Measurements from ENCODE around the gene CCDC187. TPM values are rescaled to one million over a fixed set of nuclear protein-coding genes. Genes with fewer than 3 reads are reported as not detected.

Gene CCDC187
- total RNA-seq, 2 experiments from 2014 or later: 0.07 TPM; not detected in 1

- peaks cover 5% of the 10 kb centered on the region for H3K4me1 Mint-ChIP-seq (ENCODE audit: low read depth)
- ATAC-seq (peak; percentile 71), DNase-seq (peak; percentile 61)
- peaks cover 2% of the 10 kb centered on the region for H3K27me3 Mint-ChIP-seq
- H3K36me3 Mint-ChIP-seq (ENCODE audit: low read depth): peaks cover 6% of the 10 kb centered on the region
- TF ChIP-seq, protein P1, sequence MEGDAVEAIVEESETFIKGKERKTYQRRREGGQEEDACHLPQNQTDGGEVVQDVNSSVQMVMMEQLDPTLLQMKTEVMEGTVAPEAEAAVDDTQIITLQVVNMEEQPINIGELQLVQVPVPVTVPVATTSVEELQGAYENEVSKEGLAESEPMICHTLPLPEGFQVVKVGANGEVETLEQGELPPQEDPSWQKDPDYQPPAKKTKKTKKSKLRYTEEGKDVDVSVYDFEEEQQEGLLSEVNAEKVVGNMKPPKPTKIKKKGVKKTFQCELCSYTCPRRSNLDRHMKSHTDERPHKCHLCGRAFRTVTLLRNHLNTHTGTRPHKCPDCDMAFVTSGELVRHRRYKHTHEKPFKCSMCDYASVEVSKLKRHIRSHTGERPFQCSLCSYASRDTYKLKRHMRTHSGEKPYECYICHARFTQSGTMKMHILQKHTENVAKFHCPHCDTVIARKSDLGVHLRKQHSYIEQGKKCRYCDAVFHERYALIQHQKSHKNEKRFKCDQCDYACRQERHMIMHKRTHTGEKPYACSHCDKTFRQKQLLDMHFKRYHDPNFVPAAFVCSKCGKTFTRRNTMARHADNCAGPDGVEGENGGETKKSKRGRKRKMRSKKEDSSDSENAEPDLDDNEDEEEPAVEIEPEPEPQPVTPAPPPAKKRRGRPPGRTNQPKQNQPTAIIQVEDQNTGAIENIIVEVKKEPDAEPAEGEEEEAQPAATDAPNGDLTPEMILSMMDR (IDR thresholded peaks at IDR 0.05): peak; percentile 62
- H3K4me3 Mint-ChIP-seq: no peak overlapping the region
- peaks cover 21% of the 10 kb centered on the region for H3K9me3 Mint-ChIP-seq
- ChIA-PET CTCF (interaction anchor here (0.7 to 2.8 kb wide), 11 partner anchors 11 to 139 kb away, joined by 3 to 14 read pairs (median 4); partner anchors contain the start of genes DNLZ, GPSM1 and SNAPC4), POLR2A (interaction anchor here (0.7 to 0.8 kb wide), 2 partner anchors 88 to 402 kb away, joined by 3 to 4 read pairs; no protein-coding TSS in a partner anchor)
- intact Hi-C loops (cut with micrococcal nuclease): loop anchor here (10.0 kb wide), 1 partner anchor 92 kb away; the partner anchor contains the start of gene SNAPC4
- no peak overlapping the region for H3K27ac Mint-ChIP-seq
Measured at GRCh38 chr9:136312436-136312835, 8.5 kb upstream of the CCDC187 start.

- Mint-ChIP-seq H3K27ac (no peak overlapping the region), H3K27me3 (peaks cover 2% of the 10 kb centered on the region), H3K9me3 (peaks cover 21% of the 10 kb centered on the region), H3K4me1 (ENCODE audit: low read depth) (peaks cover 5% of the 10 kb centered on the region), H3K36me3 (ENCODE audit: low read depth) (peaks cover 6% of the 10 kb centered on the region), H3K4me3 (no peak overlapping the region)
- ATAC-seq: no peak
- ChIA-PET POLR2A (interaction anchor here (0.6 to 0.7 kb wide), 2 partner anchors 87 to 89 kb away, joined by 3 to 4 read pairs; no protein-coding TSS in a partner anchor), CTCF (interaction anchor here (0.9 to 2.8 kb wide), 6 partner anchors 11 to 139 kb away, joined by 3 to 14 read pairs (median 4); partner anchors contain the start of gene DNLZ)
- intact Hi-C loops (cut with micrococcal nuclease): loop anchor here (10.0 kb wide), 1 partner anchor 93 kb away; the partner anchor contains the start of gene SNAPC4
- TF ChIP-seq, protein P1 (IDR thresholded peaks at IDR 0.05): no peak
- no peak for DNase-seq
Measured at GRCh38 chr9:136312009-136312375, 8.1 kb upstream of the CCDC187 start.

DNA sequence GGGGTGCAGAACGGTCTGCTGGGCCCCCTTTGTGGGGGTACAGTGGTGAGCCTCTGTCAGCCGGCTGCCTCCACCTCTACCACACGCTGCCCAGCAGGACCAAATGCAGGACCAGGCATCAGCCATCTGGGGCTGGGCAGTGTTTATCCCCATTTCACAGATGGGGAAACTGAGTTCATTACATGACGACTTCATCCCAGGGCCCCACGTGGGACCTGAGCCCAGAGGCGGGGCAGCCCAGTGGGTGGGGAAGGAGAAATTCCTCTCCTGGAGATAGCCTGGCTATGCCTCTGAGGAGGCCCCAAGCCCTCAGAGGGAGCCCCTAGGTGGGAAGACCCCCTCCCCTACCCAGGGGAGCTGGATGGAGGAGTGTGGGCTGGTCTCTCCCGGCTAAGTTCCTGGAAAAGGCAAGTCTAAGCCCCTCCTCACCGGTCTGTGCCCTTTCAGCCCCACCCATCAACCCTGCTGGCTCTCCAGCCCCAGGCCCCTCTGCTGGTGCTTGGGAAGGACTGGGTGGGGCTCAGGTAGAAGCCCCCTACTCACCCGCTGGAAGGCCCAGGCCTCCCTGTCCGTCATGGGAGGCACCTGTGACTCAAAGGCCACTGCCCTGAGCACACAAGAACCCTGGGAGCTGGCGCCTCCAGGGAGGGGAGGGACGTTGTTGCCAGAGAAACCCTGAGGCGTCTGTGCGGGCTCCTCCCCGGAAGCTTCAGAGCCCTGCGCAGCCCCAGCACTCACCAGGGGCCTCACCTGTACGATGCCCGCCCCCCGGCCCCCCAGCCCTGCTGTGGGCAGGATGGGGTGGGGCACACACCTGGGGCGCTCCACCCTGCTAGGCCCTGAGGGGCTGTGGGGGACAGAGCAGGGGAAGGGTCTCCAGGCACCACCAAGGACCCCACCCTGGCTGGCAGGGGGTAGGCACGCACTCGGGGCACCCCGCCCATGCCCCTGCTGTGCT, 7.4 kb upstream of the CCDC187 start:
- intact Hi-C loops (cut with micrococcal nuclease): loop anchor here (10.0 kb wide), 1 partner anchor 93 kb away; the partner anchor contains the start of gene SNAPC4
- ChIA-PET CTCF (interaction anchor here (0.9 to 2.8 kb wide), 5 partner anchors 12 to 138 kb away, joined by 3 to 14 read pairs (median 5); partner anchors contain the start of gene DNLZ), POLR2A (interaction anchor here (0.6 to 0.7 kb wide), 2 partner anchors 88 to 89 kb away, joined by 3 to 4 read pairs; no protein-coding TSS in a partner anchor)
- no peak overlapping the region for H3K4me3 Mint-ChIP-seq
- DNase-seq (peak; percentile 30), ATAC-seq (peak; percentile 38)
- TF ChIP-seq, protein P1 (IDR thresholded peaks at IDR 0.05): no peak
- H3K36me3 Mint-ChIP-seq (ENCODE audit: low read depth): peaks cover 4% of the 10 kb centered on the region
- H3K4me1 Mint-ChIP-seq (ENCODE audit: low read depth): peaks cover 7% of the 10 kb centered on the region
- H3K9me3 Mint-ChIP-seq: peaks cover 17% of the 10 kb centered on the region
- H3K27me3 Mint-ChIP-seq: peaks cover 4% of the 10 kb centered on the region
- no peak overlapping the region for H3K27ac Mint-ChIP-seq

- no peaks in the 10 kb centered on the region for H3K36me3 Mint-ChIP-seq (ENCODE audit: low read depth)
- ChIA-PET POLR2A (no interaction called here), CTCF (no interaction called here)
- H3K4me1 Mint-ChIP-seq (ENCODE audit: low read depth): peaks cover 5% of the 10 kb centered on the region
- ATAC-seq (no peak), DNase-seq (no peak)
- H3K27ac Mint-ChIP-seq: no peak overlapping the region
- TF ChIP-seq, protein P1 (IDR thresholded peaks at IDR 0.05): no peak
- intact Hi-C loops (cut with micrococcal nuclease): loop anchor here (10.0 kb wide), 1 partner anchor 94 kb away; the partner anchor contains the start of gene SNAPC4
- peaks cover 5% of the 10 kb centered on the region for H3K27me3 Mint-ChIP-seq
- H3K9me3 Mint-ChIP-seq: peaks cover 10% of the 10 kb centered on the region
- no peak overlapping the region for H3K4me3 Mint-ChIP-seq
Measured at GRCh38 chr9:136310273-136311030, 6.6 kb upstream of the CCDC187 start.
